Endodermal cell (in vitro differentiated cells): ENCODE results near the gene TMPRSS2. TPM values are rescaled to one million over a fixed set of nuclear protein-coding genes. Genes with fewer than 3 reads are reported as not detected.

Source experiments
- DNase-seq: peaks from one replicate; pipeline ENCODE4 v3.0.0-alpha.2; 2017
- H3K27ac ChIP-seq: 2 replicates; pipeline ENCODE4 v1.5.1; 2013; ENCODE audit warnings: mild to moderate bottlenecking, low read depth, low read length, moderate library complexity
- H3K27me3 ChIP-seq: 2 replicates; pipeline ENCODE4 v1.6.1; 2013; ENCODE audit warnings: mild to moderate bottlenecking, low read length, moderate library complexity; ENCODE audit not compliant: insufficient read depth, control insufficient read depth, poor library complexity, severe bottlenecking
- H3K36me3 ChIP-seq: 2 replicates; pipeline ENCODE4 v1.7.0; 2013; ENCODE audit warnings: mild to moderate bottlenecking, low read length, moderate library complexity; ENCODE audit not compliant: control insufficient read depth, insufficient read depth
- H3K4me1 ChIP-seq: one replicate; pipeline ENCODE4 v1.7.0; 2013; ENCODE audit warnings: low read length; ENCODE audit not compliant: control insufficient read depth, insufficient read depth
- H3K4me3 ChIP-seq: 2 replicates; pipeline ENCODE4 v1.5.1; 2013; ENCODE audit warnings: mild to moderate bottlenecking, low read length, moderate library complexity
- H3K9ac ChIP-seq: 2 replicates; pipeline ENCODE4 v1.6.1; 2013; ENCODE audit warnings: mild to moderate bottlenecking, low read length, moderate library complexity; ENCODE audit not compliant: poor library complexity, severe bottlenecking; ENCODE audit errors: extremely low read depth
- H3K9me3 ChIP-seq: 2 replicates; pipeline ENCODE4 v1.6.1; 2013; ENCODE audit warnings: mild to moderate bottlenecking, low read length, moderate library complexity; ENCODE audit not compliant: control insufficient read depth
- H3K27ac Mint-ChIP-seq: 2 replicates; pipeline ENCODE4 v1.8.0; 2020; ENCODE audit warnings: mixed read lengths
- H3K27me3 Mint-ChIP-seq: 2 replicates; pipeline ENCODE4 v1.8.0; 2021; ENCODE audit warnings: mild to moderate bottlenecking, mixed read lengths; ENCODE audit not compliant: insufficient read depth
- H3K36me3 Mint-ChIP-seq: 2 replicates; pipeline ENCODE4 v1.8.0; 2020; ENCODE audit warnings: low read depth, mixed read lengths
- H3K4me1 Mint-ChIP-seq: 2 replicates; pipeline ENCODE4 v1.8.0; 2020; ENCODE audit warnings: mixed read lengths
- H3K4me3 Mint-ChIP-seq: 2 replicates; pipeline ENCODE4 v1.8.0; 2020; ENCODE audit warnings: mild to moderate bottlenecking, moderate library complexity, mixed read lengths
- H3K9me3 Mint-ChIP-seq: 2 replicates; pipeline ENCODE4 v1.8.0; 2020; ENCODE audit warnings: mild to moderate bottlenecking, mixed read lengths
- WGBS, 2 experiments: methylation state at CpG; one replicate each; pipeline versions ENCODE4 v1.1.5 to v1.1.7; 2013; ENCODE audit warnings: missing lambda C conversion rate in 2 of 2, mixed read lengths in 1 of 2; ENCODE audit not compliant: insufficient coverage in 1 of 2, insufficient read length in 1 of 2; 5-methylcytosine and 5-hydroxymethylcytosine counted together
- total RNA-seq, 2 donors: library from RNA; stranded (reverse); fragmentation: NEBNext Ultra II Directional in 1 of 2; extraction: Animal tissue kit (Norgen Biotek cat#: 25700) in 1 of 2; gene quantifications; 2 replicates in 1 of 2; 3 replicates in 1 of 2; pipeline ENCODE4 v1.2.1, GENCODE V29; 2021
- TF ChIP-seq, protein P1 (sequence below): fragments of 200-600 bp; sonication (generic); conservative IDR thresholded peaks from 2 replicates; pipeline ENCODE4 v1.5.0; 2021; ENCODE audit warnings: antibody characterized with exemption, mild to moderate bottlenecking

TMPRSS2 gene
- total RNA-seq, 2 donors from 2014 or later, result 17.6 to 19.2 TPM

DNA sequence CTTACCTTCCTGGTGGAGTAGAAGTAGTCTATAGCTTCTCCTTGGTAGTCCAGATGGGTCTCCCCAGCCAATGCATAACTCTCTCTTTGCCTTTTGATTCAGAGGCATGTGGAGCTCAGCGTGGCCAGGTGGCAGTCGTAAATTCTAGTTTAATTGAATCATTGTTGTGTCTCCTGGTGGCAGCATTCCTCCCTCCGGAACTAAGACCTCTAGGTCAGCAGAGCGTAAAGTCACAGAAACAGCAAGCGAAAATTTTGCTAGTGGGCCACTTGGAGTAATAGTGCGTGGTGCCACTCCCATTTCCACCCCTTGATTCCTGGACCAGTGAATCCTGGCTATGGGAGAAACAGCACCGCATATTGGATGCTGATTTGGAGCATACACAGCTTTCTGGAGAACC, 3.9 kb upstream of the TMPRSS2 start:
- no peak overlapping the region for H3K4me3 Mint-ChIP-seq
- Histone ChIP-seq H3K9me3 (peaks cover 6% of the 10 kb centered on the region), H3K36me3 (no peaks in the 10 kb centered on the region), H3K9ac (no peak overlapping the region), H3K4me1 (no peaks in the 10 kb centered on the region), H3K27me3 (peaks cover 22% of the 10 kb centered on the region), H3K4me3 (no peak overlapping the region), H3K27ac (no peak overlapping the region)
- DNase-seq, result no peak
- H3K27ac Mint-ChIP-seq, result no peak overlapping the region
- 64 to 83% methylated on average over 5 to 7 of the region's 7 CpGs for WGBS, 2 experiments
- TF ChIP-seq, protein P1, sequence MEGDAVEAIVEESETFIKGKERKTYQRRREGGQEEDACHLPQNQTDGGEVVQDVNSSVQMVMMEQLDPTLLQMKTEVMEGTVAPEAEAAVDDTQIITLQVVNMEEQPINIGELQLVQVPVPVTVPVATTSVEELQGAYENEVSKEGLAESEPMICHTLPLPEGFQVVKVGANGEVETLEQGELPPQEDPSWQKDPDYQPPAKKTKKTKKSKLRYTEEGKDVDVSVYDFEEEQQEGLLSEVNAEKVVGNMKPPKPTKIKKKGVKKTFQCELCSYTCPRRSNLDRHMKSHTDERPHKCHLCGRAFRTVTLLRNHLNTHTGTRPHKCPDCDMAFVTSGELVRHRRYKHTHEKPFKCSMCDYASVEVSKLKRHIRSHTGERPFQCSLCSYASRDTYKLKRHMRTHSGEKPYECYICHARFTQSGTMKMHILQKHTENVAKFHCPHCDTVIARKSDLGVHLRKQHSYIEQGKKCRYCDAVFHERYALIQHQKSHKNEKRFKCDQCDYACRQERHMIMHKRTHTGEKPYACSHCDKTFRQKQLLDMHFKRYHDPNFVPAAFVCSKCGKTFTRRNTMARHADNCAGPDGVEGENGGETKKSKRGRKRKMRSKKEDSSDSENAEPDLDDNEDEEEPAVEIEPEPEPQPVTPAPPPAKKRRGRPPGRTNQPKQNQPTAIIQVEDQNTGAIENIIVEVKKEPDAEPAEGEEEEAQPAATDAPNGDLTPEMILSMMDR, result no peak
- H3K36me3 Mint-ChIP-seq, result no peaks in the 10 kb centered on the region
- peaks cover 6% of the 10 kb centered on the region for H3K4me1 Mint-ChIP-seq
- H3K9me3 Mint-ChIP-seq, result peaks cover 4% of the 10 kb centered on the region
- peaks cover 17% of the 10 kb centered on the region for H3K27me3 Mint-ChIP-seq

DNA sequence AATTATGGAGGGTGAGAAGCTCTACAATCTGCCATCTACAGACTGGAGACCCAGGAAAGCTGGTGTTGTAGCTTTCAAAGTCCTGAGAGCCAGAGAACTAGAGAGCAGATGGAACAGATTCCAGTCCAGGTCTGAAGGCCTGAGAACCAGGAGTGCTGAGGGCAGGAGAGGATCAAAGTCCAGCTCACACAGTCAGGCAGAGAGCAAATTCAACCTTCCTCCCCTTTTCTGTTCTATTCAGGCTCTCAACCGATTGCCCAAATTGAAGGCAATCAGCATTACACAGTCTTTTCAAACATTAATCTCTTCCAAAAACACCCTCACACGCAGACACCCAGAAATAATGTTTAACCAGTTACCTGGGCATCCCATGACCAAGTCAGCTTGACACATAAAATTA, 2.5 kb upstream of the TMPRSS2 start:
- no peaks in the 10 kb centered on the region for H3K36me3 ChIP-seq
- Mint-ChIP-seq H3K4me1 (peaks cover 12% of the 10 kb centered on the region), H3K27me3 (peaks cover 31% of the 10 kb centered on the region), H3K27ac (no peak overlapping the region), H3K4me3 (no peak overlapping the region), H3K36me3 (no peaks in the 10 kb centered on the region), H3K9me3 (no peaks in the 10 kb centered on the region)
- TF ChIP-seq, protein P1, result no peak
- no peaks in the 10 kb centered on the region for H3K9me3 ChIP-seq
- H3K27me3 ChIP-seq, result peaks cover 35% of the 10 kb centered on the region
- H3K27ac ChIP-seq, result no peak overlapping the region
- peaks cover 6% of the 10 kb centered on the region for H3K4me1 ChIP-seq
- no peak for DNase-seq
- no peak overlapping the region for H3K4me3 ChIP-seq
- 30% methylated on average over 2 of the region's 2 CpGs; no CpG with 5 or more reads in 1 of the 2 experiments for WGBS, 2 experiments
- no peak overlapping the region for H3K9ac ChIP-seq

- Histone ChIP-seq H3K36me3 (no peaks in the 10 kb centered on the region), H3K27me3 (peaks cover 43% of the 10 kb centered on the region), H3K4me1 (peaks cover 6% of the 10 kb centered on the region), H3K9ac (no peak overlapping the region), H3K27ac (no peak overlapping the region), H3K9me3 (no peaks in the 10 kb centered on the region), H3K4me3 (no peak overlapping the region)
- peaks cover 38% of the 10 kb centered on the region for H3K27me3 Mint-ChIP-seq
- no peak overlapping the region for H3K4me3 Mint-ChIP-seq
- no peaks in the 10 kb centered on the region for H3K9me3 Mint-ChIP-seq
- peaks cover 12% of the 10 kb centered on the region for H3K4me1 Mint-ChIP-seq
- TF ChIP-seq, protein P1, result no peak
- H3K27ac Mint-ChIP-seq, result no peak overlapping the region
- no peak for DNase-seq
- WGBS, 2 experiments, result 50 to 67% methylated on average over 1 to 3 of the region's 3 CpGs
- no peaks in the 10 kb centered on the region for H3K36me3 Mint-ChIP-seq
Measured at GRCh38 chr21:41509733-41510132, 1.8 kb upstream of the TMPRSS2 start.
